CD4-positive, alpha-beta T cell (primary cell): Measurements from ENCODE around the gene MRAP. TPM values are rescaled to one million over a fixed set of nuclear protein-coding genes. Genes with fewer than 3 reads are reported as not detected.

Experiments used
- ATAC-seq: fragments of 200-7000 bp; cut with Tn5 transposase; one replicate; pipeline ENCODE4 v1.10.0; 2022; ENCODE audit warnings: mild to moderate bottlenecking; ENCODE audit not compliant: poor library complexity
- CTCF ChIA-PET: fragments of 350-600 bp; sonication (Branson Sonifier 250); formaldehyde crosslinking; loops from one replicate; lab custom pipeline; 2021; ENCODE audit warnings: antibody characterized with exemption, inconsistent platforms; lab: Charles Lee
- POLR2A ChIA-PET: fragments of 350-600 bp; sonication (Branson Sonifier 250); formaldehyde crosslinking; loops from one replicate; lab custom pipeline; 2021; ENCODE audit warnings: antibody characterized with exemption, inconsistent platforms; lab: Charles Lee
- DNase-seq, 14 experiments: peaks; one replicate each; pipeline ENCODE4 v3.0.0-alpha.2; 2013 to 2020; ENCODE audit warnings: mixed read lengths in 2 of 14
- H3K27ac ChIP-seq, 2 donors: one replicate each; pipeline versions ENCODE4 v1.5.1 to v1.7.0; 2013; ENCODE audit warnings: low read length in 2 of 2, low read depth in 1 of 2, mild to moderate bottlenecking in 1 of 2
- H3K27me3 ChIP-seq, 2 experiments: 1 replicate in 1 of 2; 2 replicates in 1 of 2; pipeline versions ENCODE4 v1.6.1 to v1.7.0; 2013; ENCODE audit warnings: low read length in 2 of 2, control low read depth in 1 of 2, mild to moderate bottlenecking in 1 of 2, moderate library complexity in 1 of 2; ENCODE audit not compliant: insufficient read depth in 2 of 2, control insufficient read depth in 1 of 2
- H3K36me3 ChIP-seq: one replicate; pipeline ENCODE4 v1.6.1; 2013; ENCODE audit warnings: low read length, control low read depth; ENCODE audit not compliant: insufficient read depth
- H3K4me1 ChIP-seq: one replicate; pipeline ENCODE4 v1.6.1; 2013; ENCODE audit warnings: low read length, control low read depth; ENCODE audit not compliant: insufficient read depth
- H3K4me3 ChIP-seq: one replicate; pipeline ENCODE4 v1.5.1; 2013; ENCODE audit warnings: mild to moderate bottlenecking, low read length, moderate library complexity
- H3K9me3 ChIP-seq, 2 experiments: 1 replicate in 1 of 2; 2 replicates in 1 of 2; pipeline versions ENCODE4 v1.6.1 to v1.7.0; 2013; ENCODE audit warnings: low read length in 2 of 2, mild to moderate bottlenecking in 2 of 2, control low read depth in 1 of 2, moderate library complexity in 1 of 2; ENCODE audit not compliant: control insufficient read depth in 1 of 2, insufficient read depth in 1 of 2
- H3K27ac Mint-ChIP-seq: one replicate; pipeline ENCODE4 v1.8.0; 2020; ENCODE audit warnings: mixed read lengths
- H3K27me3 Mint-ChIP-seq: one replicate; pipeline ENCODE4 v1.8.0; 2021; ENCODE audit warnings: mixed read lengths
- H3K36me3 Mint-ChIP-seq: one replicate; pipeline ENCODE4 v1.8.0; 2021; ENCODE audit warnings: low read depth, mixed read lengths
- H3K4me1 Mint-ChIP-seq: one replicate; pipeline ENCODE4 v1.8.0; 2021; ENCODE audit warnings: low read depth, mixed read lengths
- H3K4me3 Mint-ChIP-seq: one replicate; pipeline ENCODE4 v1.8.0; 2020; ENCODE audit warnings: mild to moderate bottlenecking, mixed read lengths
- H3K9me3 Mint-ChIP-seq: one replicate; pipeline ENCODE4 v1.8.0; 2020; ENCODE audit warnings: mixed read lengths
- intact Hi-C, 2 experiments: fragments of 100-400 bp; cut with DNase I in 1 of 2; cut with micrococcal nuclease in 1 of 2; formaldehyde crosslinking; loops; one replicate each; pipeline versions ENCODE4 v1.15.1 to v1.9.0; 2023 to 2025; cut with DNase I, micrococcal nuclease
- total RNA-seq, 174 experiments: library from RNA in 2 of 174; stranded (reverse) in 2 of 174; gene quantifications; one replicate each; pipeline ENCODE4 v1.2.3 and lab custom pipeline; 2021 to 2026
- TF ChIP-seq, protein P1 (sequence below): fragments of 200-600 bp; IDR thresholded peaks from one replicate; pipeline ENCODE4 v1.8.0; 2022; ENCODE audit warnings: antibody characterized with exemption, mild to moderate bottlenecking

The MRAP gene
- total RNA-seq, 2 experiments from 2014 or later: not detected

DNA sequence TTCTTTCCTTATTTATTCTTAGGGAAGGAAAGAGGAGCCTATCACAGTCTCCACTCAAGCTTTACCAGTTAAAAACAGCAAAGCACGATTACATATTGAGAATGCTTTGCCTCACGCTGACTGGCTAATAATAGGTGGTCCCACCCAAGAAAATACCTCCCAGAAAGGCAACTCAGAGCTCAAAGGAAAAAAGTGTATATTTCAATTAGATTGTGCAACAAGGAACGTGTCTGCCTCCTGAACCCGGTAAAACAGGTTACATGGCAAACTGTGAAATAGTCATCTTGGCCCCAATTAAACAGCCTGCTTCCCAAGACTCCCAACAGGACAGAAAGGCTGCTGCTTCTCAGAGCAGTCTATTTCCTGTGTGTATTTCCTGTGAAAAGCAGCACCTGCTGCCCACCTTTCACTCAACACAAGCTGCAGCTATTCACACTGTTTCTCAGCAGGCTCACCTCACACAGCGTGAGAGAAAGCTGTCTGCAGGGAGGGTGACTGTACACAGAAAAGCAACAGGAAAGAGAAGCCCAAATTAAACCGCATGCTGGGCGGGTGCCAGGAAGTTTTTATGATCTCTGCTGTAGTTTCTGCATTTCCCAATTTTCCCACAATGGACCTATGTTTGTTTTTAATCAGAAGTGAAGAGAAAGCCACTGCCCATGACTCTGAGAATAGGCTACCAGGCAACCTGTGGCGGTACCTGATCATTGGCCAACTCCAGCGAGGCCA is 50.1 kb downstream of the MRAP start:
- TF ChIP-seq, protein P1, sequence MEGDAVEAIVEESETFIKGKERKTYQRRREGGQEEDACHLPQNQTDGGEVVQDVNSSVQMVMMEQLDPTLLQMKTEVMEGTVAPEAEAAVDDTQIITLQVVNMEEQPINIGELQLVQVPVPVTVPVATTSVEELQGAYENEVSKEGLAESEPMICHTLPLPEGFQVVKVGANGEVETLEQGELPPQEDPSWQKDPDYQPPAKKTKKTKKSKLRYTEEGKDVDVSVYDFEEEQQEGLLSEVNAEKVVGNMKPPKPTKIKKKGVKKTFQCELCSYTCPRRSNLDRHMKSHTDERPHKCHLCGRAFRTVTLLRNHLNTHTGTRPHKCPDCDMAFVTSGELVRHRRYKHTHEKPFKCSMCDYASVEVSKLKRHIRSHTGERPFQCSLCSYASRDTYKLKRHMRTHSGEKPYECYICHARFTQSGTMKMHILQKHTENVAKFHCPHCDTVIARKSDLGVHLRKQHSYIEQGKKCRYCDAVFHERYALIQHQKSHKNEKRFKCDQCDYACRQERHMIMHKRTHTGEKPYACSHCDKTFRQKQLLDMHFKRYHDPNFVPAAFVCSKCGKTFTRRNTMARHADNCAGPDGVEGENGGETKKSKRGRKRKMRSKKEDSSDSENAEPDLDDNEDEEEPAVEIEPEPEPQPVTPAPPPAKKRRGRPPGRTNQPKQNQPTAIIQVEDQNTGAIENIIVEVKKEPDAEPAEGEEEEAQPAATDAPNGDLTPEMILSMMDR: no peak
- Histone ChIP-seq H3K36me3 (peaks cover 98% of the 10 kb centered on the region), H3K4me3 (no peak overlapping the region), H3K27me3 (no peaks in the 10 kb centered on the region), H3K9me3 (peaks cover 15 to 23% of the 10 kb centered on the region in 2 experiments), H3K27ac (no peak overlapping the region), H3K4me1 (no peaks in the 10 kb centered on the region)
- intact Hi-C loops: no loop called here
- Mint-ChIP-seq H3K27me3 (no peaks in the 10 kb centered on the region), H3K36me3 (peaks cover 97% of the 10 kb centered on the region), H3K4me3 (no peak overlapping the region), H3K27ac (no peak overlapping the region), H3K9me3 (peaks cover 2% of the 10 kb centered on the region), H3K4me1 (no peaks in the 10 kb centered on the region)
- ChIA-PET CTCF (no interaction called here), POLR2A (no interaction called here)
- no peak for DNase-seq
- ATAC-seq: no peak

DNA sequence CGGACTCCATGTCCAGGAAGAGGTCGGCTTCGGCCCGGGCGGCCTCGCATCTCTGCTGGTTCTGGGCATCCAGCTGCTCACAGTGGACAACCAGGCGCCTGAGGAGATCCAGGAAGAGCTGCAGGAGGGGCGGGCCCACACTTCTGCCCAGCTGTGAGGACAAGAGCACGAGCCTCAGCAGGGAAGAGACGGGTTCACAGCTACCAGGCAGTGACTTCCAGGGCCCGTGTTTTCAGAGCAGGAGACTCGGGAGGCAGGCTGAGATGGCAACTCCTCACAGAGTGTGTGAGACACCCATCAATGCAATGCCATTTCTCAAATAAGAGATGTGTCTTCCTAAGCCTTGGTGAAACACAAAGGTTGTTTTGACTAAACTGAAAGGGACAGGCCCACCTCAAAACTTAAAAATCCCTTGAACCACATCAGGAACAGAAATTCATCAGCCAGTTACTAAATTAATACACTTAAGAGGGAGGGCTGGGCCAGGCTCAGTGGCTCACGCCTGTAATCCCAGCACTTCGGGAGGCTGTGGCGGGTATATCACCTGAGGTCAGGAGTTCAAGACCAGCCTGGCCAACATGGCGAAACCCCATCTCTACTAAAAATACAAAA is 50.8 kb downstream of the MRAP start:
- CTCF ChIA-PET: no interaction called here
- intact Hi-C loops: no loop called here
- ATAC-seq: no peak

DNA sequence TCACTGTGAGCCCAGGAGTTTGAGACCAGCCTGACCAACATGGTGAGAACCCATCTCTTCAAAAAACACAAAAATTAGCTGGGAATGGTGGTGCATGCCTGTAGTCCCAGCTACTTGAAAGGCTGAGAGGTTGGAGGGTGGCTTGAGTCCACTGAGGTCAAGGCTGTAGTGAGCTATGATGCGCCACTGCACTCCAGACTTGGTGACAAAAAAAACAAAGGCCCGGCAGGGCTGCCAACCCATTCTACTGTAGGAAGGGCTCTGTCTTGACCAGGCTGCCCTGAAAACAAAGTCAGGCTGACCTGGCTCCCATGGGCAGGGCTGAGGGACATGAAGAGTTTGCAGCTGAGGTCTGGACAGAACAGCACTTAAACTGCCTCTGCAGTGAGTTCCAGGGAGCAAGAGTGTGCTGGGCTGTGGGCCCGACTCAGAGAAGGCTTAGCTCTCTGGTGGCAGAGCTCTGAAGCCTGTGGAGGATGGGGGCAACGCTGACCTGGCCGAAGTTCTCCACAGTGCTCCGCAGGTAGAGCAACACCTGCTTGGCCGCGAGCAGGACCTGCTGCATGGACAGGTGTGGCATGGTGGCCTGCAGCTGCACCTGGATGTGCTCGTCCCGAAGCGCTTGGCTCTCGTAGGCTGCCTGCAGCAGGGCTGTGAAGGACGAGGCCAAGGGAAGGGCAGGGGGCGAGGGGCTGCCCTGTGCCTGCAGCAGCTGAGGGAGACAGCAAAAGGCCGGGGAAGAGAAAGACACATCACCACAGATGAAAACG is 51.7 kb downstream of the MRAP start:
- no peaks in the 10 kb centered on the region for H3K9me3 Mint-ChIP-seq
- POLR2A ChIA-PET: no interaction called here
- H3K4me3 Mint-ChIP-seq: no peak overlapping the region
- TF ChIP-seq, protein P1: no peak
- Histone ChIP-seq H3K27me3 (no peaks in the 10 kb centered on the region), H3K4me1 (no peaks in the 10 kb centered on the region), H3K27ac (no peak overlapping the region), H3K9me3 (peaks cover 1 to 16% of the 10 kb centered on the region in 2 experiments), H3K4me3 (no peak overlapping the region), H3K36me3 (peaks cover 98% of the 10 kb centered on the region)
- no peaks in the 10 kb centered on the region for H3K4me1 Mint-ChIP-seq
- ATAC-seq (no peak), DNase-seq (no peak)
- no peak overlapping the region for H3K27ac Mint-ChIP-seq
- H3K36me3 Mint-ChIP-seq: peaks cover 97% of the 10 kb centered on the region
- no peaks in the 10 kb centered on the region for H3K27me3 Mint-ChIP-seq
- intact Hi-C loops: no loop called here
- CTCF ChIA-PET: no interaction called here

More for the DNA sequence above, 50.8 kb downstream of the MRAP start:
- Histone ChIP-seq H3K9me3 (peaks cover 11 to 21% of the 10 kb centered on the region in 2 experiments), H3K4me3 (no peak overlapping the region), H3K4me1 (no peaks in the 10 kb centered on the region), H3K36me3 (peaks cover 98% of the 10 kb centered on the region), H3K27me3 (no peaks in the 10 kb centered on the region), H3K27ac (no peak overlapping the region)
- H3K27ac Mint-ChIP-seq: no peak overlapping the region
- DNase-seq: no peak
- H3K4me3 Mint-ChIP-seq: no peak overlapping the region
- peaks cover 2% of the 10 kb centered on the region for H3K9me3 Mint-ChIP-seq
- POLR2A ChIA-PET: no interaction called here
- no peaks in the 10 kb centered on the region for H3K4me1 Mint-ChIP-seq
- no peaks in the 10 kb centered on the region for H3K27me3 Mint-ChIP-seq
- TF ChIP-seq, protein P1: no peak
- peaks cover 97% of the 10 kb centered on the region for H3K36me3 Mint-ChIP-seq
